ENCODE results near the gene DPM1.
A peak's percentile ranks its signal among the peaks of the same experiment; 100 is the strongest.

GRCh38 chr20:50885068-50885467 is 73.3 kb downstream of the DPM1 start:
- TF ChIP-seq POU2F2 (IDR thresholded peaks at IDR 0.05; ENCODE audit: low read depth, low read length) (no peak), SPI1 (IDR thresholded peaks at IDR 0.05; ENCODE audit: low read depth, low read length) (no peak), POLR2A (IDR thresholded peaks at IDR 0.05; ENCODE audit: low read depth, low read length) (0 out of 2 replicates have a peak, but pooled peaks have one; percentile 22), TAF1 (IDR thresholded peaks at IDR 0.05; ENCODE audit: low read depth, low read length) (no peak)
